GM18951 (cell line): Measurements from ENCODE around the gene TNFRSF4.

Experiments
- POLR2A ChIP-seq: IDR thresholded peaks from 4 replicates; pipeline ENCODE4 v1.6.1; 2011; ENCODE audit warnings: mild to moderate bottlenecking; ENCODE audit not compliant: insufficient read length, insufficient read depth; ENCODE audit errors: extremely low read depth
- in situ Hi-C: fragments of 300-500 bp; cut with MboI; formaldehyde crosslinking; loops from one replicate; pipeline ENCODE4 v1.12.0; 2022; ENCODE audit warnings: low sequenced_read_pairs, mixed read lengths, inconsistent platforms; ENCODE audit not compliant: unreplicated experiment

TNFRSF4 gene

DNA sequence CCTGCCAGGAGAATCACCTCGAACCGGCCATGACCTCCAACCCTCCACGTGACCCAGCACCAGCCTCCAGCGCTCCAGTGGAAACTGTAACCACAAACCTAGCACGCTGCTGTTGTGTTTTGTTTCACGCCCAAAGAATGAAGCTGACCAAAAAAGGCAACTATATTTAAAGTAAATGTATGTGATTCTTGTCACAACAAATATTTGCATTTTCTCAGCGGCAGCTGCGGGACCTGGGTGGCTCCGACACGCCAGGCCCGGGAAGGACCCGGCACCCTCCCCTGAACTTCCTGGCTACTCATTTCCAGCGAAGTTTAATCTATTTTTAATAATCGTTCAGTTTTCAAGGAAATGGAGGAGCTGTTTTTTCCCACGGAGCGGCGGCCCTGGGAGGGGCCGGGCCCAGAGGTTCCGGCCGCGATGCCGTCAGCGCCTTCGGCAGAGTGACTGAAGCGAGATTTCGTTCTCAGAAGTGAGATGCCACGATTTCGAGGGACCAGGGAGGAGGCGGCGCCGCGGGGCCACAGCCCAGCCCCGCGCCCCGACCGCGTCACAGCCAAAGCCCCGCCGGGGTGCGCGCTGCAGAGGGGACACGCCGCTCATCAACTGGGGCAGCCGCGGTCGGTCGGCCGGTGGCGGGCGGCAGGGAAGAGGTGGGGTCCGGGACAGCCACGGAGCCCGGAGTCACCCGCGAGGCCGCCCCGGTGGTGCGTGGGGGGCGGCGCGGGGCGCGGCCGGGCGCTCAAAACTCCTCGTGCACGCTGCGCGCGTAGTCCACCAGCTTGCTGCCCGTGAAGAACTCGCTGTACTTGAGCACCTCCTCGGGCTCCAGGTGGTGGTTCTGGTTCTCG, 3.0 kb upstream of the TNFRSF4 start:
- TF ChIP-seq POLR2A, result no peak
- in situ Hi-C loops, result no loop called here

- in situ Hi-C loops, result no loop called here
- no peak for TF ChIP-seq POLR2A
Observed at GRCh38 chr1:1215881-1216605, 2.1 kb upstream of the TNFRSF4 start.

GRCh38 chr1:1215080-1215676, 1.2 kb upstream of the TNFRSF4 start:
- in situ Hi-C loops, result no loop called here
- no peak for TF ChIP-seq POLR2A

DNA sequence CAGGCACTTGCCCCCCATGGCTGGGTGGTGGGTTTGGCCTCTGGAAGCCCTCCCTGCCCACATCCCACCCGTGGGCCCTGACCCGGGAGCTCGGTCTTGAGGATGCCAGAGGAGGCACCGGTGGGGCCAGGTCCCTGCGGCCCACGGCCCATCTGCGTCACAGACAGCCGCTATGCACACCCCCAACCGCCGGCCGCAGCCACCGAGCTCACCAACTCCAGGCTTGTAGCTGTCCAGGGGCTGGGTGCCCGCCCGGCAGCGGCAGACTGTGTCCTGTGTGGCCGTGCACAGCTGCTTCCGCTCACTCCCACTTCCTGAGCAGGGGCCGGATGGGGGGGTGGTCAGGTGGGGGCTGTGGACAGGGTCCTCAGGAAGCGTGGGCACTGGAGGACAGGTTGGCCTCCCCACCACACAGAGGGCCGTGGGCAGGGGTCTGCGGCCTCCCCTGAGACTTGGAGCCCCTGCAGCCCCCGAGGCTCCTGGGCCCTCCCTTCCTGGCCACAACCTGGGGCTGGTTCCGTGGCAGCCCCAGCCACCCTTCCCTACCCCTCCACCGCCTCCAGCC, 1.1 kb downstream of the TNFRSF4 start:
- TF ChIP-seq POLR2A, result no peak
- in situ Hi-C loops, result no loop called here

DNA sequence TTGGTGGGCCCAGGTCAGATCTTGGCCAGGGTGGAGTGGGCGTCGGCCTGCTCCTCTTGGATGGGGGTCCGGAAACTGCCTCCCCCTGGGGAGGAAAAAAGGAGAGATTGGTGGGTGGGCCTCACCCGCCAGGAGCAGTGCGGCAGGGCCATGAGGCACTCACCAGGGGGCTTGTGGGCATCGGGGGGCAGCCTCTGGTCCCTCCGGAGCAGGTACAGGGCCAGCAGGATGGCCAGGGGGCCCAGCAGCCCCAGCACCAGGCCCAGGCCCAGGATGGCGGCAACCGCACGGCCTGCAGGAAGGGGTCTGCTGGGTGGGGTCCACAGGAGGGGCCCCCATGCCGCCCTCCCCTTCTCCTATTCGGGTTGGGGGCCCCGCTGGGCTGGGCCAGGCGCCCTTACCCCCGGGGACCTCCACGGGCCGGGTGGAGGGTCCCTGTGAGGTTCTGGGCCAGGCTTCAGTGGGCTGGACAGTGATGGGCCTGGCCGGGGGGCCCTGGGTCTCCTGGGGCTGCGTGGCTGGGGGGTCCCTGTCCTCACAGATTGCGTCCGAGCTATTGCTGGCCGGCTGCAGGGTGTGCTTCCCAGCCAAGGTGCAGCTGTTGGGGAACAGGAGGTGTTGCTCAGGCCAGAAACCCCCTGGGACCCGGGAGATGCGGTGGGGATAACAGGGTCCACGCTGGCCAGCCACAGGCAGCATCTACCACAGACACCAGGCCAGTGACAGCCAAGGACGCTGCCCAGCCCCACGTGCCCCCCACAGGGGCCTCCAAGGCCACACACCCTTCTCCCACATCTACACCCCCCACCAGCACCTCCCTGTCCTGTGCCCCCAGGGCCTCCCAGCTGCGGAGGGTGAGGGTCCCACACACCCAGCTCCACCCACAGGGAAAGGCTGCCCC, 2.2 kb downstream of the TNFRSF4 start:
- TF ChIP-seq POLR2A, result no peak

DNA sequence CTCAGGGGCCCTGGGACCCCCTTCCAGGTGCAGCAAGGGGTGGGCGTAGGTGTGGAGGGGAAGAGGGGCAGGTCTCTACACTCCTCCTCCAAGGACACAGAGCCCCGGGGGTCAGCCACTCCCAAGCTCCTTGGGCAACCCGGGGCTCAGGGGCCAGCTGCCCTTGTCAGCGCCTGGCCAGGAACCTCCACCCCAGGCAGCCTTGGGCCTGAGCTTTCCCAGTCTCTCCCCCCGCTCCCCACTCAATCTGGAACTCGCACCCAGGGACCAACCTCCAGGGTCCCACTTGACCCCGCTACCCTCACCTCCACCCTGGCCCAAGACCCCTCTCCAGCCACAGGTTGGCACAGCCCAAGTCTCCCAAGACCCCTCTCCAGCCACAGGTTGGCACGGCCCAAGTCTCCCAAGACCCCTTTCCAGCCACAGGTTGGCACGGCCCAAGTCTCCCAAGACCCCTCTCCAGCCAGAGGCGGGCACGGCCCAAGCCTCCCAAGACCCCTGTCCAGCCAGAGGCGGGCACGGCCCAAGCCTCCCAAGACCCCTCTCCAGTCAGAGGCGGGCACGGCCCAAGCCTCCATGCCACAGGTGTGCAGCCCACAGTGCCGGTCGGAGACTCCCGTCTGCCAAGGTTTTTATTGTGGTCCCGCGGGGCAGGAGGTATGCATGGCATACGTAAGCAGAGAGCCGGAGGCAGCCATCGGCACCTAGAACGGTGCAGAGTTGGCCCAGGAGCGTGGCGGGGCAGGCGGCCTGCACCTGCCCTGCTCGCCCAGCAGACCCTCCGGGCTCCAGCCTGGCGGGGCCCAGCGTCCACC, 3.0 kb downstream of the TNFRSF4 start:
- TF ChIP-seq POLR2A, result no peak
- in situ Hi-C loops, result no loop called here

More for the DNA sequence above, 2.2 kb downstream of the TNFRSF4 start:
- in situ Hi-C loops, result no loop called here

GRCh38 chr1:1208713-1209433, 5.1 kb downstream of the TNFRSF4 start:
- in situ Hi-C loops, result no loop called here
- TF ChIP-seq POLR2A, result no peak

DNA sequence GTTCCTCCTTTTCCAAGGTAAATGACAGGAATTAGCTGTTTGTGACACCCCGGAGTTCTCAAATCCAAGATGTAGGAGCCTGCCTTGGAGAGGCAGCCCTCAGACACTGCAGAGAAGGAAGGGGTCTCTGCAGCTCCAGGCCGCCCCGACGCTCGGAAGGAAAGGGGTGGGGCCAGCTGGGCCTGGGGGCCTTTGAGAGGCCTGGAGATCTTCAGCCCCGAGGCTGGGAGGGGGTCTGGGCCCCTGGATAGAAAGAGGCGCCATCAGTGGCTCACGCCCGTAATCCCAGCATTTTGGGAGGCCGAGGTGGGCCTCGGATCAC, 6.4 kb downstream of the TNFRSF4 start:
- TF ChIP-seq POLR2A, result no peak
- in situ Hi-C loops, result no loop called here

DNA sequence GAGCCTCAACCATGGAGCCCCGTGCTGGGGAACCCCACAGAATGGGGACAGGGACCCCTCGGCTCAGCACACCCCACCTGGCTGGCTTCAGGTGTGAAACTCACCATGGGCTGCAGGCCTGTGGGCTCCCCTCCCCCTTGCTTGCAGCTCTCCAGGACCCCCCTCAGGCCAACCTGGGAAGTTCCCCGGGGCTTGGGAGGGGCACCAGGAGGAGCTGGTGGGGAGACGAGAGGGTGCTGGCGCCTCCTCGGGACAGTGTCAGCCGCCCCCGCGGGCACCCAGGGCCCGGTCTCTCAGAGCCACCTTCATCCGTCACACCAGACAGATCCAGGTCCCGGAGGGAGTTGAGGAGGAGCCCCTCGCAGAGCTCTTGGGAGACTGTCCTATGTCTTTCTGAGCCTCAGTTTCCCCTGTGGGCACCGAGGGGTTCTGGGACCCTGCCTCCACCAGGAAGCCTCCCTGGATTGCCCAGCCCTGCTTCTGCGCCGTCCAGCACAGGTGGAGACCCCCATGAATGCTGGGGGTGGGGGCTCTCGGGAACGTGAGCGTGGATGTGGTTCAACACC, 6.9 kb downstream of the TNFRSF4 start:
- in situ Hi-C loops, result no loop called here
- no peak for TF ChIP-seq POLR2A

GRCh38 chr1:1206376-1206965, 7.5 kb downstream of the TNFRSF4 start, which contains the start of gene TNFRSF18:
TNFRSF18 (minus strand) TSS chr1:1206592; CDS start chr1:1206571, 21 bp downstream.
- TF ChIP-seq POLR2A, result no peak
- in situ Hi-C loops, result no loop called here
